Activated T-cell treated with anti-CD3 and anti-CD28 coated beads for 4 hours (primary cell): ENCODE measurements around the gene SOX3.

Experiments
- DNase-seq: peaks from one replicate; pipeline ENCODE4 v3.0.0-alpha.2; 2020

SOX3 gene

GRCh38 chrX:140492066-140492994 lies 12.5 kb downstream of the SOX3 start:
- DNase-seq: no peak

DNA sequence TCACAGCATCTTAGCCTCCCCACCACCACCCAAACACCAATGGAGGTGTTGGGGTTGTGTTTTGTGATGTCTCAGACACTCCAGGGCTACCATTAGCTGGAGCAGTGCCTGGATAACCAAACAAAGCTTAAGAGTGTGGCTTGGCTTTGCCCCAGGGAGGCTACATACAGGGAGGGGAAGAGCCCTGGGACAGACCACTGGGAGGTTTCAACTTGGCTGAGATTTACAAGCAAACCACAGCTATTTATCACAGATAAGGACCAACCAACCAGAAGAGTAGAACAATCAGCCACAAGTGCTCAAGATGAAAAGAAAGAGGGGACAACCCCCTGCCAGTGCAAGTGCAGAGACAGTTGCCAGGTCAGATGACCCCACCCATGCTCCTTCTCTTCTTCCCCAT lies 24.1 kb downstream of the SOX3 start:
- no peak for DNase-seq

- no peak for DNase-seq
These were observed 26.9 kb downstream of the SOX3 start for GRCh38 chrX:140477987-140478386.

- DNase-seq: no peak
These were observed 29.8 kb downstream of the SOX3 start for GRCh38 chrX:140475025-140475424.

- DNase-seq: no peak
These were observed 37.7 kb downstream of the SOX3 start for GRCh38 chrX:140467211-140467610.
